Mucosa of descending colon (tissue), 3 donors: Measurements from ENCODE around the gene CEP192. TPM values are rescaled to one million over a fixed set of nuclear protein-coding genes. Genes with fewer than 3 reads are reported as not detected.

Experiments
- ATAC-seq: fragments of 200-7000 bp; cut with Tn5 transposase; one replicate; pipeline ENCODE4 v1.9.1; 2020; ENCODE audit warnings: mild to moderate bottlenecking, moderate library complexity
- DNase-seq, 3 donors: peaks; one replicate each; pipeline ENCODE4 v3.0.0-alpha.2; 2020
- H3K36me3 ChIP-seq: fragments of 200-600 bp; one replicate; pipeline ENCODE4 v1.8.0; 2021; ENCODE audit warnings: low read depth, mild to moderate bottlenecking
- H3K4me1 ChIP-seq: fragments of 200-600 bp; one replicate; pipeline ENCODE4 v1.8.0; 2021; ENCODE audit warnings: low read depth, mild to moderate bottlenecking
- H3K4me3 ChIP-seq: fragments of 200-600 bp; one replicate; pipeline ENCODE4 v1.8.0; 2021; ENCODE audit warnings: mild to moderate bottlenecking
- H3K9me3 ChIP-seq: fragments of 200-600 bp; one replicate; pipeline ENCODE4 v1.8.0; 2021; ENCODE audit warnings: mild to moderate bottlenecking
- CTCF ChIP-seq: fragments of 200-600 bp; IDR thresholded peaks from one replicate; pipeline ENCODE4 v1.8.0; 2022; ENCODE audit warnings: antibody characterized with exemption, mild to moderate bottlenecking
- intact Hi-C, 2 donors: fragments of 100-400 bp; cut with DNase I in 1 of 2; cut with micrococcal nuclease in 1 of 2; formaldehyde crosslinking; loops; one replicate each; pipeline versions ENCODE4 v1.11.0 to v1.11.1; 2022; cut with DNase I, micrococcal nuclease
- long read RNA-seq, 2 donors: library from polyadenylated mRNA; unstranded; transcript quantifications; one replicate each; pipeline ENCODE4 v2.0.0, GENCODE V29; 2019 to 2021
- total RNA-seq, 3 donors: library from RNA; stranded (reverse); fragmentation: NEBNext Ultra II Directional in 2 of 3; extraction: Animal tissue kit (Norgen Biotek cat#: 25700) in 2 of 3; gene quantifications; one replicate each; pipeline versions ENCODE4 v1.2.1 to v1.2.4, GENCODE V29; 2021 to 2023
- donor health status: DM: no; HTN: no; CAD: no; lungs with moderate emphysema.
- donor health status: DM: no; HTN: no; CAD: no.
- donor health status: DM: no; HTN: yes; CAD: no.

Gene CEP192
- 10 to 100 TPM; 22.6 to 33.6 (median 27.7) TPM for total RNA-seq
- long read RNA-seq, donor 1, partial matches to known transcripts = 3 of 5 reads
- long read RNA-seq, donor 1, other reads (novel, unspliced or antisense) = 2 of 5 reads
- long read RNA-seq, donor 2, partial matches to known transcripts = 2 of 3 reads
- long read RNA-seq, donor 2, other reads (novel, unspliced or antisense) = 1 of 3 reads

GRCh38 chr18:12990967-12991820, at the start of gene CEP192:
CEP192 (plus strand) TSS chr18:12991362; CDS start chr18:12999425, 8,063 bp downstream.
- intact Hi-C loops = no loop called here
- peak; percentile 97 to 98 (median 98) for DNase-seq

GRCh38 chr18:12943215-12943614, 47.9 kb upstream of the CEP192 start:
- H3K36me3 ChIP-seq = no peaks in the 10 kb centered on the region
- H3K9me3 ChIP-seq = no peaks in the 10 kb centered on the region
- H3K4me3 ChIP-seq = no peak overlapping the region
- no peak for DNase-seq
- no peak for TF ChIP-seq CTCF
- peaks cover 5% of the 10 kb centered on the region for H3K4me1 ChIP-seq
- no peak for ATAC-seq
- intact Hi-C loops = no loop called here

More at GRCh38 chr18:12990967-12991820, at the start of gene CEP192:
- H3K36me3 ChIP-seq = no peaks in the 10 kb centered on the region
- ATAC-seq = peak; percentile 97
- no peaks in the 10 kb centered on the region for H3K9me3 ChIP-seq
- no peak for TF ChIP-seq CTCF
- H3K4me1 ChIP-seq = peaks cover 11% of the 10 kb centered on the region
- peak within 1 kb of the TSS; percentile 60 for H3K4me3 ChIP-seq

GRCh38 chr18:12944709-12945108, 46.5 kb upstream of the CEP192 start:
- Histone ChIP-seq H3K4me3 (no peak overlapping the region), H3K9me3 (no peaks in the 10 kb centered on the region), H3K36me3 (no peaks in the 10 kb centered on the region), H3K4me1 (peaks cover 9% of the 10 kb centered on the region)
- intact Hi-C loops = no loop called here
- peak in 1 of 3 donors; percentile 60 for DNase-seq
- ATAC-seq = no peak
- TF ChIP-seq CTCF = no peak

- Histone ChIP-seq H3K9me3 (no peaks in the 10 kb centered on the region), H3K4me3 (peak overlapping the region; percentile 12), H3K4me1 (peaks cover 9% of the 10 kb centered on the region), H3K36me3 (no peaks in the 10 kb centered on the region)
- ATAC-seq (no peak), DNase-seq (no peak)
- intact Hi-C loops = no loop called here
- no peak for TF ChIP-seq CTCF
These were observed 44.4 kb upstream of the CEP192 start for GRCh38 chr18:12946549-12947284.

- TF ChIP-seq CTCF = no peak
- peak; percentile 96 for ATAC-seq
- H3K4me1 ChIP-seq = peaks cover 9% of the 10 kb centered on the region
- peak; percentile 99 to 100 (median 99) for DNase-seq
- peak within 1 kb of the TSS; percentile 46 for H3K4me3 ChIP-seq
- no peaks in the 10 kb centered on the region for H3K36me3 ChIP-seq
- no peaks in the 10 kb centered on the region for H3K9me3 ChIP-seq
- intact Hi-C loops = no loop called here
These were observed 43.7 kb upstream of the CEP192 start, which contains the start of gene SEH1L for GRCh38 chr18:12947285-12948049. SEH1L (plus strand) TSS chr18:12948011; CDS start chr18:12948122, 111 bp downstream.
